ENCODE data around the gene HIVEP2. TPM values are rescaled to one million over a fixed set of nuclear protein-coding genes. Genes with fewer than 3 reads are reported as not detected.
A peak's percentile ranks its signal among the peaks of the same experiment; 100 is the strongest.

The HIVEP2 gene
- total and polyA plus RNA-seq, 7 donors = 6.2 to 39.7 (median 22.6) TPM

- H3K4me3 ChIP-seq = peak overlapping the region; percentile 9
- WGBS, 3 donors = 23 to 41% (median 30%) methylated on average over 9 of the region's 9 CpGs
- H3K27me3 ChIP-seq (ENCODE audit: insufficient read depth in 3 of 3, low read length in 2 of 3) = no peaks in the 10 kb centered on the region
- TF ChIP-seq CTCF (IDR thresholded peaks at IDR 0.05) = no peak
- peak; percentile 76 to 92 (median 86) for ATAC-seq
- H3K36me3 ChIP-seq (ENCODE audit: insufficient read depth in 1 of 2, low read depth in 1 of 2) = no peaks in the 10 kb centered on the region
- H3K9me3 ChIP-seq = no peaks in the 10 kb centered on the region
- peak overlapping the region; percentile 53 for H3K27ac ChIP-seq
- DNase-seq = peak in 1 of 2 donors; percentile 62
- H3K4me1 ChIP-seq = peaks cover 25% of the 10 kb centered on the region
- intact Hi-C loops (cut with DNase I) = no loop called here
These were observed 26.5 kb downstream of the HIVEP2 start for GRCh38 chr6:142918339-142919042.

GRCh38 chr6:142916881-142917280 is 28.1 kb downstream of the HIVEP2 start:
- 95 to 96% (median 95%) methylated on average over 1 of the region's 1 CpG for WGBS, 3 donors
- peaks cover 25% of the 10 kb centered on the region for H3K4me1 ChIP-seq
- H3K9me3 ChIP-seq = no peaks in the 10 kb centered on the region
- ATAC-seq (no peak), DNase-seq (no peak)
- TF ChIP-seq CTCF (IDR thresholded peaks at IDR 0.05) = no peak
- H3K27me3 ChIP-seq (ENCODE audit: insufficient read depth in 3 of 3, low read length in 2 of 3) = no peaks in the 10 kb centered on the region
- intact Hi-C loops (cut with DNase I) = no loop called here
- H3K4me3 ChIP-seq = no peak overlapping the region
- no peaks in the 10 kb centered on the region for H3K36me3 ChIP-seq (ENCODE audit: insufficient read depth in 1 of 2, low read depth in 1 of 2)
- H3K27ac ChIP-seq = no peak overlapping the region

- Histone ChIP-seq H3K27ac (no peak overlapping the region), H3K9me3 (no peaks in the 10 kb centered on the region), H3K4me3 (no peak overlapping the region), H3K4me1 (peaks cover 31% of the 10 kb centered on the region), H3K27me3 (ENCODE audit: insufficient read depth in 3 of 3, low read length in 2 of 3) (no peaks in the 10 kb centered on the region), H3K36me3 (ENCODE audit: insufficient read depth in 1 of 2, low read depth in 1 of 2) (no peaks in the 10 kb centered on the region)
- WGBS, 3 donors = 96 to 98% (median 96%) methylated on average over 2 of the region's 2 CpGs
- intact Hi-C loops (cut with DNase I) = no loop called here
- DNase-seq (no peak), ATAC-seq (no peak)
- TF ChIP-seq CTCF (IDR thresholded peaks at IDR 0.05) = no peak
These were observed 29.9 kb downstream of the HIVEP2 start for GRCh38 chr6:142914937-142915697.

GRCh38 chr6:142914369-142914768 is 30.6 kb downstream of the HIVEP2 start:
- Histone ChIP-seq H3K36me3 (ENCODE audit: insufficient read depth in 1 of 2, low read depth in 1 of 2) (no peaks in the 10 kb centered on the region), H3K27me3 (ENCODE audit: insufficient read depth in 3 of 3, low read length in 2 of 3) (no peaks in the 10 kb centered on the region), H3K4me3 (no peak overlapping the region), H3K9me3 (no peaks in the 10 kb centered on the region), H3K27ac (no peak overlapping the region), H3K4me1 (peaks cover 23% of the 10 kb centered on the region)
- 93 to 96% (median 96%) methylated on average over 2 of the region's 2 CpGs for WGBS, 3 donors
- no peak for ATAC-seq
- no peak for TF ChIP-seq CTCF (IDR thresholded peaks at IDR 0.05)
- intact Hi-C loops (cut with DNase I) = no loop called here
- no peak for DNase-seq
